Medulla oblongata (tissue), 1 donor: Measurements from ENCODE around the gene KLHL1.

Experiments used
- DNase-seq: peaks from one replicate; pipeline ENCODE4 v3.0.0-alpha.2; 2015; ENCODE audit errors: extremely low spot score

The KLHL1 gene

DNA sequence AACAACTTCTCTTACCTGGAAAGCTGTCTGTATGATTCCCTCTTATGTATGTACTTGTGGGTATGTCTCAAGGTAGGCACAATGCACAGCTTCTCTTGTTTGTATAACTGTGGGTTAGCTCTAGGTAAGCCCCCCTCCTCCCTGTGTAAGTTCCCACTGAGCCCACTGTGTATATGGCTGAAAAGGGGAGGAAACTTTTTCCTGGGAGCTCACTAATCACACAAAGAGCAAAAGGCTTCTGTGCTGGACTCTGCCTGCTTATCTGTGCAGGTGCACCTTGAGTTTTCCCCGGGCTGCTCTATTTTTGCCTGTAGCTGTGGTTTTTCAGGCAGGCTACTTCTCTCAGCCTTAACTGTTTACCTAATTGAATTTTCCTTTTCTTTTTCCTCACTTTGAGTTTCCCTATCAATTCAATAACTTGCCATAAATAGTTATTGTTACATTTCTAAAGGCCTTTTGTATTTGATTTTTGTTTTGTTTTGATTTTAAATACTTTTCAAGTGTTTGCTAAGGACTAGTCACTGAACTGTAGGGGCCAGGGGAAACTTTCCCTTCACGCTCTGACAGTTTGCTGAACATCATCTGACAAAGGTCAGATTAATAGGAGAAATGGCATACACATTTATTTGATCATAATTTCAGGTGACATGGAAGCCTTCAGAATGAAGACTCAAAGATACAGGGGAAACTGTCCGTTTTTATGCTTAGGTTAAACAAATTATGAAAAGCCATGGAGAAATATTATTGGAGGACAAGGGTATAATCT is 424.1 kb downstream of the KLHL1 start:
- no peak for DNase-seq

DNA sequence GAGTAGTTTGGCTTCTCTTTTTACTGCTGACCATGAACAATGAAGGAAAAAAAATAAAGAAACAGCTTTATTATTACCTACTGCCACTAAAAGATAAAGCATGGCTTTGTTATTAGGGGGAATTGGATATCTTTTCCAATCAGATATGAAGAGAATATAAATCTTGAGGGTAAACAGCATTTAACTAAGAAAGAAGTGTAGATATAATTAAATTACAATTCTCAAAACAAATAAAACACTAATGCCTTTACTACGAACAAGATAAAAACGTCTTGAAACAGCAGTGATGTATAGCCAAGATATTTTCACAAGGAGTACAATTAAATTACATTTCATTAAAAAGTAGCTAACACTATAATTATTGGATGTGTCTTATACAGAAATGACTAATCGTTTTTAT is 426.5 kb downstream of the KLHL1 start:
- no peak for DNase-seq

DNA sequence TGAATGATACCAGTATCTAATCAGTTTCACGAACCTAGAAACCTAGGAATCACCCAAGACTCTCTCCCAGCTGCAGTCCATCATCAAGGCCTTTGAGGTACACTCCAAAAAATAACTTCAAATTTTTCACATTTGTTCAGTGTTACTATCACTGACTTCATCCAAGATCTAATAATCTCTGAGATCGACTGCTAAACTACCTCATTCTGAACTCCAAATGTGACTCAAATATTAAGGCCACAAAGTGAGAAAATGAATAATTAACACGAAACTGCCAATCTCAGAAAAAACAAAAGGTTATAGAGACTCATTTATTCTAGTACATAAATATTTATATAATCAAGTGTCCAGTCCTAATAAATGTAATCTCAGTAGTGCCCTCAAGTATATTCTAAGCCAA is 430.9 kb downstream of the KLHL1 start:
- DNase-seq: no peak

DNA sequence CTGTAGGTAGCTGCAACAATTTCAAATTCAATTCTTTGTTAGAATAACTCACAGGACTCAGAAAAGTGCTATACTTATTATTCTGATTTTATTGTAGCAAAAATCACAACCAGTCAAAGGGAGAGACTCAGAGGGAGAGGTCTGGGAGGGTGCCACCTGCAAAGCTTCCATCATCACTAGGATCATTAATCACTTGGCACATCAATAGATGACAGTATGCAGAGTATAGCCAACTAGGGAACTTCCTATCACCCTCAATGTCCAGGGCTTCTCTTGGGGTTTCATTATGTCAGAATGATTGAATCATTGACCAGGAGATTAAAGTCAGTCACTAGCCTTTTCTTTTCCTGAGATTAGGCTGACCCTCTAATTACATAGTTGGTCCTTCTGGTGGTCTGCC is 432.0 kb downstream of the KLHL1 start:
- DNase-seq: no peak

DNA sequence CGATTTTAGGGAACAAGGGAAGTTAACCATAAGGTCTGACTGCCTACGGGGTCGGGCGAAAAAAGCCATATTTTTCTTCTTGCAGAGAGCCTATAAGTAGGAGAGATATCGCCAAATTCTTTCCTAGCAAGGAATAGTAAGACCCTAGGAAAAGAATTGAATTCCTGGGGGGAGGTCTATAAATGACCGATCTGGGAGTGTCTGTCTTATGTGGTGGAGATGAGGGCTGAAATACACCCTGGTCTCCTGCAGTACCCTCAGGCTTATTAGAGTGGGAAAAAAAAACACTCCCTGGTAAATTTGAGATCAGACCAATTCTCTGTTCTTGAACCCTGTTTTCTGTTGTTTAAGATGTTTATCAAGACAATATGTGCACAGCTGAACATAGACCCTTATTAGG is 448.1 kb downstream of the KLHL1 start:
- no peak for DNase-seq

DNA sequence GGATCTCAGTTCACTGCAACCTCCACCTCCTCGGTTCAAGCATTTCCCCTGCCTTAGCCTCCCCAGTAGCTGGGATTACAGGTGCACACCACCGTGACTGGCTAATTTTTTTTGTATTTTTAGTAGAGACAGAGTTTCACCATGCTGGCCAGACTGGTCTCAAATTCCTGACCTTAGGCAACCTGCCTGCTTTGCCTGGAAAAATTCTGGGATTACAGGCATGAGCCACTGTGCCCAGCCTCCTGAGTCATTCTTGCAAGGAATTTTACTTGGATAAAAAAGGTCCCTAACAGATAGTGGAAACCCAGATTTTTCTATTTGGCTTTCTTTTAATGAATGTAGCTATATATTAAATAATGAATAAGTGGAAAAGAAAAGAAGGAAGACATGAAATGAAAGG is 450.6 kb downstream of the KLHL1 start:
- DNase-seq: no peak

DNA sequence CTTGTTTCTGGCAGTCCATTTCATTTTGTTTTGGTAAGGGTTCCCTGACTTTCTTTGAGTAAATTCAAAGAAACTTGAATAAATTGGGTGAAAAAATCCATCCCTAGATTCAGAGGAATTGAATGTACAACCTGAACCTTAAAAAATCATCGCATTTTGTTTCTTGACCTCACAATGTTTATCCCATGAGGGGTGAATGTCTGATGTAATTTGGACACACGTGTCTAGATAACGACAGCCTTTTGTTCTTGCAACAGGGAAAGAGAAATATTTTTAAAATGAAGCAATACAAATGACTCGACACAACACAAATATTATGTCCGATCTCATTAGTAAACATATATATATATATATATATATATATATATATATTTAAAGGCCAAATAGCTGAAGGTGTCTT is 453.9 kb downstream of the KLHL1 start:
- DNase-seq: no peak
